Endothelial cell of umbilical vein (primary cell): ENCODE data around the gene AJM1. TPM values are rescaled to one million over a fixed set of nuclear protein-coding genes. Genes with fewer than 3 reads are reported as not detected.

Experiments
- BruUV-seq: library from RNA; stranded (reverse); fragments of 400-500 nt; replicated peaks from 2 replicates; lab custom pipeline; 2021; lab: Mats Ljungman, UMichigan
- CTCF ChIA-PET: fragments of 300-600, 350-600 bp; sonication (Branson Sonifier 250); formaldehyde crosslinking; loops from one replicate; lab custom pipeline; 2021; ENCODE audit warnings: antibody characterized with exemption, inconsistent platforms; lab: Charles Lee
- POLR2A ChIA-PET: fragments of 300-600, 350-600 bp; sonication (Branson Sonifier 250); formaldehyde crosslinking; loops from one replicate; lab custom pipeline; 2021; ENCODE audit warnings: antibody characterized with exemption, inconsistent platforms; lab: Charles Lee
- DNase-seq: peaks from one replicate; pipeline ENCODE4 v3.0.0-alpha.2; 2011; ENCODE audit warnings: low read depth, low spot score
- FAIRE-seq: peaks from 2 replicates; lab custom pipeline; 2011; peaks lifted over from hg19 to GRCh38; lab: Jason Lieb, UNC
- H2AFZ ChIP-seq: 2 replicates; pipeline ENCODE4 v1.6.0; 2012; ENCODE audit warnings: low read depth, low read length, control low read depth, inconsistent platforms
- H3K27ac ChIP-seq: 2 replicates; pipeline ENCODE4 v1.5.1; 2011; ENCODE audit warnings: low read depth, mild to moderate bottlenecking, control low read depth, low read length, moderate library complexity; ENCODE audit not compliant: insufficient read depth
- H3K27me3 ChIP-seq, 2 experiments: 2 replicates each; pipeline versions ENCODE4 v1.6.0 to v1.6.1; 2011; ENCODE audit warnings: low read length in 2 of 2, mixed read lengths in 1 of 2; ENCODE audit not compliant: control insufficient read depth in 2 of 2, insufficient read depth in 2 of 2
- H3K36me3 ChIP-seq, 2 experiments: 2 replicates in 1 of 2; 3 replicates in 1 of 2; pipeline ENCODE4 v1.5.1; 2011; ENCODE audit warnings: low read length in 2 of 2, mild to moderate bottlenecking in 1 of 2, moderate library complexity in 1 of 2; ENCODE audit not compliant: control insufficient read depth in 2 of 2, insufficient read depth in 2 of 2; ENCODE audit errors: extremely low read depth in 1 of 2
- H3K4me1 ChIP-seq: 3 replicates; pipeline ENCODE4 v1.5.1; 2011; ENCODE audit warnings: mild to moderate bottlenecking, low read length; ENCODE audit not compliant: control insufficient read depth, insufficient read depth; ENCODE audit errors: extremely low read depth
- H3K4me2 ChIP-seq: 2 replicates; pipeline ENCODE4 v1.6.1; 2011; ENCODE audit warnings: low read length, control low read depth, mixed read lengths; ENCODE audit not compliant: insufficient read depth
- H3K4me3 ChIP-seq, 3 experiments: fragments of 200-600 bp in 1 of 3; sonication (generic), shearing (Covaris generic) in 1 of 3; replicated peaks in 1 of 3; 2 replicates each; pipeline ENCODE4 v1.5.1; 2011 to 2016; ENCODE audit warnings: control low read depth in 3 of 3, low read length in 3 of 3, mild to moderate bottlenecking in 2 of 3, inconsistent platforms in 1 of 3, low read depth in 1 of 3, moderate library complexity in 1 of 3; ENCODE audit not compliant: insufficient read depth in 1 of 3
- H3K79me2 ChIP-seq: 2 replicates; pipeline ENCODE4 v1.6.0; 2012; ENCODE audit warnings: low read length, inconsistent platforms; ENCODE audit not compliant: control insufficient read depth, insufficient read depth
- H3K9ac ChIP-seq: replicated peaks from 2 replicates; pipeline ENCODE3; 2011; ENCODE audit warnings: low read length, control low read depth; ENCODE audit not compliant: insufficient read depth; ENCODE audit errors: extremely low read depth
- H3K9me1 ChIP-seq: replicated peaks from 3 replicates; pipeline ENCODE4 v1.6.0; 2011; ENCODE audit warnings: mild to moderate bottlenecking, low read length; ENCODE audit not compliant: control insufficient read depth, insufficient read depth; ENCODE audit errors: extremely low read depth
- H3K9me3 ChIP-seq: replicated peaks from 2 replicates; pipeline ENCODE4 v1.5.1; 2012; ENCODE audit warnings: low read length, inconsistent platforms; ENCODE audit not compliant: control insufficient read depth, insufficient read depth
- H4K20me1 ChIP-seq: replicated peaks from 2 replicates; pipeline ENCODE3; 2011; ENCODE audit warnings: mild to moderate bottlenecking, low read length; ENCODE audit not compliant: control insufficient read depth, insufficient read depth; ENCODE audit errors: extremely low read depth
- GATA2 ChIP-seq: IDR thresholded peaks from 2 replicates; pipeline ENCODE4 v1.7.0; 2011; ENCODE audit warnings: low read depth, mild to moderate bottlenecking, moderate library complexity, mixed read lengths, low read length; ENCODE audit not compliant: insufficient read length, insufficient read depth
- POLR2A ChIP-seq: IDR thresholded peaks from 2 replicates; pipeline ENCODE4 v1.6.1; 2012; ENCODE audit warnings: low read depth, mild to moderate bottlenecking, control low read depth, low read length
- POLR2AphosphoS5 ChIP-seq: IDR thresholded peaks from 2 replicates; pipeline ENCODE4 v1.6.1; 2012; ENCODE audit warnings: low read depth, mild to moderate bottlenecking, control low read depth, low read length, moderate library complexity; ENCODE audit not compliant: insufficient read depth
- dilution Hi-C: fragments of 300-500 bp; cut with MboI; formaldehyde crosslinking; loops from one replicate; pipeline ENCODE4 v1.15.0; 2019; ENCODE audit warnings: low sequenced_read_pairs; ENCODE audit not compliant: extremely low pct_ligation_motif_present
- intact Hi-C: fragments of 100-400 bp; cut with micrococcal nuclease; formaldehyde crosslinking; loops from one replicate; pipeline ENCODE4 v1.10.0; 2022
- polyA plus RNA-seq, 4 experiments: library from polyadenylated mRNA; depleted of rRNA in 3 of 4; stranded (reverse) in 3 of 4; unstranded in 1 of 4; fragments of >200 nt; gene quantifications; 2 replicates each; pipeline versions ENCODE4 v1.2.1 to v1.2.3, GENCODE V29; 2011 to 2012; ENCODE audit warnings: missing spikeins in 1 of 4
- total RNA-seq: library from RNA; stranded (reverse); gene quantifications from 2 replicates; pipeline ENCODE4 v1.2.3, GENCODE V29; 2021
- TF ChIP-seq, protein P1 (sequence below): IDR thresholded peaks from 2 replicates; pipeline ENCODE4 v1.6.1; 2011; ENCODE audit not compliant: insufficient read depth, insufficient read length

Gene AJM1
- total and polyA plus RNA-seq, 2 donors (not counting 3 experiments of a cell fraction or from before 2014, with no cell fraction given), result 0.30 to 1.3 TPM

DNA sequence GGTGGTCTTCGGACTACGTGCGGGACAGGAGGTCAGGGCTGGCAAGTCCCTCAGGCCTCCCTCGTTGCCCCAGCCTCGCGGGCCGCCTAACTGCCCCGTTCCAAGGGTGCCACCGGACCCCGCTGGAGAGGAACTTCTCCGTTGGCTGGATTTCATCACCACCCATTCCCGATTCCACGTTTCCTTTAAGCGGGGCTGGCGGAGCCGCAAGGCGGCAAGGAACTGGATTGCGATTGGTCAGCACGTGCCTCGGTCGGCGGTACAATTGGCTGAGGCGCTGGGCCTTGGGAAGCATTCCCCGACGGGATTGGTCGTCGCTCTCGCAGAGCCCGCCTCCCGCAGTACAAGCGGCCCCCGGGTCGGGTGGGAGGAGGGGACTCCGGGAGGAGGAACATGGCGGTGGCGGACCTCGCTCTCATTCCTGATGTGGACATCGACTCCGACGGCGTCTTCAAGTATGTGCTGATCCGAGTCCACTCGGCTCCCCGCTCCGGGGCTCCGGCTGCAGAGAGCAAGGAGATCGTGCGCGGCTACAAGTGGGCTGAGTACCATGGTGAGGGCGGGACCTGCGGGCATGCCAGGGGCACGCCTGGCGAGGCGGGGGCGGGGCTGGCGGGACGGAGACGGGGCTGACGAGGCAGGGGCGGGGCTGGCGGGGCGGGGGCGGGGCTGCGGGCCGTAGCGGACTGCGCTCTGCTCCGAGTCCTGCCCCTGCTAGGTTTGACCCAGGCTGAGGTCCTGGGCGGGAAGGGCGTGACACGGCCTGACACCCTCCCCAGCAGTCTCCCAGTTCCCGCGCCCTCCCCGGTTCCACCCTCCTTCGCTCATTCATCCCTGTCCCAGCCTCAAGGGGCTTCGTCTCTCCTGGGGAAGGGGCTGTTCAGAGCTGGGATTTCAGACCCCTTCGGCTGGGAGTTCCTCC, 7.0 kb downstream of the AJM1 start, which contains the start of gene PHPT1:
Gene PHPT1 (plus strand): TSS at position 372 of the 922 bp plus-strand sequence. CDS start 22 bp downstream, at position 394.
- Histone ChIP-seq H3K9ac (peak within 1 kb of the TSS; percentile 46), H3K27me3 (peaks cover 8 to 23% of the 10 kb centered on the region in 2 experiments), H3K79me2 (no peaks in the 10 kb centered on the region), H3K4me3 (peak within 1 kb of the TSS; percentile 29 to 90 (median 54)), H3K27ac (no peak within 1 kb of the TSS), H3K9me1 (no peaks in the 10 kb centered on the region), H3K9me3 (no peaks in the 10 kb centered on the region), H2AFZ (peak within 1 kb of the TSS; percentile 81), H3K4me1 (peaks cover 10% of the 10 kb centered on the region), H4K20me1 (no peaks in the 10 kb centered on the region), H3K36me3 (no peaks in the 10 kb centered on the region), H3K4me2 (peak within 1 kb of the TSS; percentile 60)
- POLR2A ChIA-PET, result no interaction called here
- intact Hi-C loops (loop anchor here (1.0 to 5.0 kb wide), 4 partner anchors 17 to 96 kb away; partner anchors contain the start of genes C8G, EDF1, FBXW5 and TMEM141), dilution Hi-C loops (no loop called here)
- peak; percentile 97 for TF ChIP-seq POLR2AphosphoS5
- no peak for TF ChIP-seq GATA2
- TF ChIP-seq, protein P1, sequence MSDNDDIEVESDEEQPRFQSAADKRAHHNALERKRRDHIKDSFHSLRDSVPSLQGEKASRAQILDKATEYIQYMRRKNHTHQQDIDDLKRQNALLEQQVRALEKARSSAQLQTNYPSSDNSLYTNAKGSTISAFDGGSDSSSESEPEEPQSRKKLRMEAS, result peak; percentile 64
- TF ChIP-seq POLR2A, result peak; percentile 97
- DNase-seq (peak; percentile 99), FAIRE-seq (peak; percentile 99)
- CTCF ChIA-PET, result interaction anchor here (0.6 kb wide), 1 partner anchor 61 kb away, joined by 3 read pairs; no protein-coding TSS in a partner anchor
- BruUV-seq, result TSS peak; percentile 40
